H9 (cell line): ENCODE data around the gene U2AF1L4. TPM values are rescaled to one million over a fixed set of nuclear protein-coding genes. Genes with fewer than 3 reads are reported as not detected.

ENCODE experiments used
- DNase-seq: peaks from one replicate; pipeline ENCODE4 v3.0.0-alpha.2; 2017
- H2AFZ ChIP-seq: one replicate; pipeline ENCODE4 v1.6.1; 2013; ENCODE audit warnings: mild to moderate bottlenecking, low read length, control low read depth, moderate library complexity
- H2AK5ac ChIP-seq: 2 replicates; pipeline ENCODE4 v1.6.1; 2013; ENCODE audit warnings: low read length, control low read depth, mixed read lengths; ENCODE audit not compliant: insufficient read length
- H2BK120ac ChIP-seq: one replicate; pipeline ENCODE4 v1.6.1; 2013; ENCODE audit warnings: low read depth, mild to moderate bottlenecking, low read length, control low read depth, inconsistent platforms; ENCODE audit not compliant: poor library complexity, severe bottlenecking
- H2BK12ac ChIP-seq: 2 replicates; pipeline ENCODE4 v1.6.1; 2013; ENCODE audit warnings: low read length, control low read depth, mixed read lengths, low read depth; ENCODE audit not compliant: insufficient read length
- H2BK15ac ChIP-seq: 2 replicates; pipeline ENCODE4 v1.6.1; 2013; ENCODE audit warnings: low read depth, low read length, control low read depth
- H2BK20ac ChIP-seq: one replicate; pipeline ENCODE4 v1.6.1; 2013; ENCODE audit warnings: low read depth, mild to moderate bottlenecking, low read length, control low read depth, inconsistent platforms; ENCODE audit not compliant: poor library complexity, severe bottlenecking
- H2BK5ac ChIP-seq: 2 replicates; pipeline ENCODE4 v1.6.1; 2013; ENCODE audit warnings: low read length, control low read depth, mixed read lengths; ENCODE audit not compliant: insufficient read length
- H3K14ac ChIP-seq: 2 replicates; pipeline ENCODE4 v1.6.1; 2013; ENCODE audit warnings: low read length, control low read depth; ENCODE audit not compliant: insufficient read depth
- H3K18ac ChIP-seq: 2 replicates; pipeline ENCODE4 v1.6.1; 2013; ENCODE audit warnings: low read depth, mild to moderate bottlenecking, mixed read lengths, low read length, control low read depth; ENCODE audit not compliant: insufficient read length
- H3K23ac ChIP-seq: 2 replicates; pipeline ENCODE4 v1.6.1; 2013; ENCODE audit warnings: low read length, control low read depth, mixed read lengths, low read depth; ENCODE audit not compliant: insufficient read length
- H3K23me2 ChIP-seq: 2 replicates; pipeline ENCODE4 v1.6.1; 2013; ENCODE audit warnings: low read depth, mild to moderate bottlenecking, mixed read lengths, low read length, control low read depth; ENCODE audit not compliant: insufficient read length, poor library complexity, severe bottlenecking
- H3K27ac ChIP-seq: 2 replicates; pipeline ENCODE4 v1.5.1; 2013; ENCODE audit warnings: low read length, control low read depth, mixed read lengths, low read depth; ENCODE audit not compliant: insufficient read length
- H3K27me3 ChIP-seq: 2 replicates; pipeline ENCODE4 v1.6.1; 2013; ENCODE audit warnings: low read length, control low read depth, inconsistent platforms; ENCODE audit not compliant: insufficient read depth
- H3K4ac ChIP-seq: 2 replicates; pipeline ENCODE4 v1.6.1; 2013; ENCODE audit warnings: low read depth, mild to moderate bottlenecking, control low read depth, inconsistent platforms, low read length, moderate library complexity
- H3K4me1 ChIP-seq: 2 replicates; pipeline ENCODE4 v1.6.1; 2013; ENCODE audit warnings: low read length, control low read depth, inconsistent platforms; ENCODE audit not compliant: insufficient read depth
- H3K4me2 ChIP-seq: 2 replicates; pipeline ENCODE4 v1.6.1; 2013; ENCODE audit warnings: low read length, control low read depth, mixed read lengths; ENCODE audit not compliant: insufficient read length, insufficient read depth
- H3K56ac ChIP-seq: 2 replicates; pipeline ENCODE4 v1.6.1; 2013; ENCODE audit warnings: low read depth, mild to moderate bottlenecking, mixed read lengths, low read length, control low read depth; ENCODE audit not compliant: insufficient read length
- H3K79me1 ChIP-seq: 2 replicates; pipeline ENCODE4 v1.6.1; 2013; ENCODE audit warnings: low read depth, mild to moderate bottlenecking, moderate library complexity, low read length, control low read depth, inconsistent platforms; ENCODE audit not compliant: insufficient read depth, poor library complexity, severe bottlenecking
- H3K79me2 ChIP-seq: 2 replicates; pipeline ENCODE4 v1.6.1; 2013; ENCODE audit warnings: low read length, control low read depth, inconsistent platforms; ENCODE audit not compliant: insufficient read depth
- H3K9ac ChIP-seq: 2 replicates; pipeline ENCODE4 v1.6.1; 2013; ENCODE audit warnings: low read length, control low read depth, mixed read lengths; ENCODE audit not compliant: insufficient read length; ENCODE audit errors: extremely low read depth
- H3K9me3 ChIP-seq: one replicate; pipeline ENCODE4 v1.6.1; 2013; ENCODE audit warnings: low read depth, low read length, inconsistent platforms; ENCODE audit not compliant: control insufficient read depth
- H3T11ph ChIP-seq: one replicate; pipeline ENCODE4 v1.6.1; 2013; ENCODE audit warnings: mild to moderate bottlenecking, low read length, control low read depth, inconsistent platforms
- H4K20me1 ChIP-seq: one replicate; pipeline ENCODE4 v1.6.1; 2013; ENCODE audit not compliant: control insufficient read depth, insufficient read length, insufficient read depth
- H4K5ac ChIP-seq: 2 replicates; pipeline ENCODE4 v1.6.1; 2013; ENCODE audit warnings: low read depth, mild to moderate bottlenecking, mixed read lengths, low read length, control low read depth; ENCODE audit not compliant: insufficient read length
- H4K8ac ChIP-seq: replicated peaks from 2 replicates; pipeline ENCODE4 v1.6.1; 2013; ENCODE audit warnings: low read length, control low read depth, mixed read lengths, low read depth; ENCODE audit not compliant: insufficient read length
- H4K91ac ChIP-seq: 2 replicates; pipeline ENCODE4 v1.6.1; 2013; ENCODE audit warnings: low read depth, mild to moderate bottlenecking, moderate library complexity, mixed read lengths, low read length, control low read depth; ENCODE audit not compliant: insufficient read length
- H3K27ac Mint-ChIP-seq, 3 experiments: 2 replicates in 2 of 3; 3 replicates in 1 of 3; pipeline ENCODE4 v1.8.0; 2020 to 2021; ENCODE audit warnings: mixed read lengths in 3 of 3, mild to moderate bottlenecking in 1 of 3, moderate library complexity in 1 of 3
- H3K27me3 Mint-ChIP-seq: 2 replicates; pipeline ENCODE4 v1.8.0; 2021; ENCODE audit warnings: low read depth, mild to moderate bottlenecking, moderate library complexity, mixed read lengths
- H3K36me3 Mint-ChIP-seq, 3 experiments: 2 replicates in 2 of 3; 3 replicates in 1 of 3; pipeline ENCODE4 v1.8.0; 2020 to 2021; ENCODE audit warnings: low read depth in 3 of 3, mixed read lengths in 3 of 3; ENCODE audit not compliant: insufficient read depth in 1 of 3
- H3K4me1 Mint-ChIP-seq, 2 experiments: 2 replicates each; pipeline ENCODE4 v1.8.0; 2020; ENCODE audit warnings: mixed read lengths in 2 of 2
- H3K4me3 Mint-ChIP-seq, 2 experiments: 2 replicates in 1 of 2; 3 replicates in 1 of 2; pipeline ENCODE4 v1.8.0; 2020 to 2021; ENCODE audit warnings: mild to moderate bottlenecking in 2 of 2, mixed read lengths in 2 of 2, moderate library complexity in 1 of 2
- H3K9me3 Mint-ChIP-seq, 2 experiments: 2 replicates in 1 of 2; 3 replicates in 1 of 2; pipeline ENCODE4 v1.8.0; 2020; ENCODE audit warnings: mild to moderate bottlenecking in 2 of 2, mixed read lengths in 2 of 2, moderate library complexity in 1 of 2
- CTCF ChIP-seq: fragments of 200-600 bp; sonication (generic); conservative IDR thresholded peaks from 3 replicates; pipeline ENCODE4 v1.8.0; 2021; ENCODE audit warnings: antibody characterized with exemption, mild to moderate bottlenecking
- WGBS: extraction: QIAGEN DNeasy Blood & Tissue Kit; methylation state at CpG from one replicate; pipeline ENCODE4 v1.1.7; 2013; ENCODE audit warnings: missing lambda C conversion rate, low lambda C conversion rate, mixed read lengths; ENCODE audit not compliant: insufficient read length; ENCODE audit errors: extremely low coverage; 5-methylcytosine and 5-hydroxymethylcytosine counted together
- total RNA-seq: library from RNA; stranded (reverse); gene quantifications from 2 replicates; pipeline ENCODE4 v1.2.1, GENCODE V29; 2021

Gene U2AF1L4
- total RNA-seq, 1 experiment from 2014 or later, result 16.8 TPM

DNA sequence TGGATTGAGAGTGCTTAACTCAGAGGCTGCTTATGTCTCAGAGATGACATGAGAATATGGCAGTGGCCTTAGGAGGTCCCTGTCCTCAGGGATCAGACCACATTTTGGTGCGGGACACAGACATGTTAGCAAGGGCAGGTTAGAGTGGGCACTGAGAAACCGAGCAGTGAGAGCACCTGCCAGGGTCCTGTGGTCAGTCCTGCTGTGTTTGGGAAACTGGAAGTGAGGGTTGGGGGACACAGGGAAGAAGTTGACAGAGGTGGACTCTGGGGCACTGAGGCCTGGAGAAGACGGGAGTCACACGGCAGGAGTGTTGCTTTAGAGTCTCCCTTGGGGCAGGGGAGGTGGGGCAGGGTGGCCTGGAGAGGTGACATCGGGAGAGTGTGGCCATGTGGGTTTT is 10.3 kb downstream of the U2AF1L4 start:
- no peak overlapping the region for H3T11ph ChIP-seq
- no peak overlapping the region for H2BK5ac ChIP-seq
- H2AK5ac ChIP-seq, result no peak overlapping the region
- no peak overlapping the region for H2BK120ac ChIP-seq
- H3K4ac ChIP-seq, result no peak overlapping the region
- no peaks in the 10 kb centered on the region for H3K27me3 ChIP-seq
- no peak overlapping the region for H2BK15ac ChIP-seq
- Mint-ChIP-seq H3K9me3 (no peaks in the 10 kb centered on the region), H3K27me3 (no peaks in the 10 kb centered on the region), H3K36me3 (peaks cover 48 to 72% (median 67%) of the 10 kb centered on the region in 3 experiments), H3K27ac (peak overlapping the region in 1 of 3 experiments; percentile 32; a peak in 1 of 7 replicates), H3K4me1 (peaks cover 4 to 6% of the 10 kb centered on the region in 2 experiments; a peak in 2 of 4 replicates), H3K4me3 (no peak overlapping the region)
- no peak overlapping the region for H3K9ac ChIP-seq
- no peak overlapping the region for H2AFZ ChIP-seq
- no peak overlapping the region for H3K14ac ChIP-seq
- no CpG with 5 or more reads among the region's 5 CpGs for WGBS
- no peak for TF ChIP-seq CTCF
- H3K56ac ChIP-seq, result no peak overlapping the region
- H4K8ac ChIP-seq, result no peak overlapping the region
- H4K5ac ChIP-seq, result no peak overlapping the region
- no peaks in the 10 kb centered on the region for H4K20me1 ChIP-seq
- H3K4me1 ChIP-seq, result no peaks in the 10 kb centered on the region
- H3K79me1 ChIP-seq, result no peaks in the 10 kb centered on the region
- H3K79me2 ChIP-seq, result no peaks in the 10 kb centered on the region
- peaks cover 2% of the 10 kb centered on the region for H3K23me2 ChIP-seq
- H2BK12ac ChIP-seq, result no peak overlapping the region
- no peaks in the 10 kb centered on the region for H3K9me3 ChIP-seq
- H3K18ac ChIP-seq, result no peak overlapping the region
- no peak overlapping the region for H3K23ac ChIP-seq
- no peak overlapping the region for H3K4me2 ChIP-seq
- DNase-seq, result no peak
- no peak overlapping the region for H2BK20ac ChIP-seq
- H3K27ac ChIP-seq, result no peak overlapping the region
- H4K91ac ChIP-seq, result no peak overlapping the region
